T-cell (primary cell): ENCODE results near the gene DRC3. TPM values are rescaled to one million over a fixed set of nuclear protein-coding genes. Genes with fewer than 3 reads are reported as not detected.
A peak's percentile ranks its signal among the peaks of the same experiment; 100 is the strongest.

Source experiments
- ATAC-seq, 4 experiments: fragments of 200-7000 bp in 3 of 4; fragments of 150-1000 bp in 1 of 4; cut with Tn5 transposase; replicated peaks in 1 of 4; 1 replicate in 3 of 4; 2 replicates in 1 of 4; pipeline ENCODE4 v1.10.0; 2021; ENCODE audit warnings: moderate library complexity in 3 of 4, mild to moderate bottlenecking in 2 of 4, moderate number of reproducible peaks in 1 of 4
- CTCF ChIA-PET, 2 donors: fragments of 300-600 bp; sonication (Branson Sonifier 250); formaldehyde crosslinking; loops; one replicate each; lab custom pipeline; 2022; ENCODE audit warnings: antibody characterized with exemption in 2 of 2; lab: Charles Lee
- POLR2A ChIA-PET, 2 donors: fragments of 300-600 bp; sonication (Branson Sonifier 250); formaldehyde crosslinking; loops; one replicate each; lab custom pipeline; 2022; ENCODE audit warnings: antibody characterized with exemption in 2 of 2; lab: Charles Lee
- DNase-seq, 35 experiments: peaks; one replicate each; pipeline versions ENCODE4 v3.0.0 to v3.0.0-alpha.2; 2013 to 2023
- H3K27ac ChIP-seq: one replicate; pipeline ENCODE4 v1.5.1; 2013; ENCODE audit warnings: low read length
- H3K27me3 ChIP-seq, 2 experiments: replicated peaks in 1 of 2; 1 replicate in 1 of 2; 2 replicates in 1 of 2; pipeline versions ENCODE4 v1.6.1 to v1.7.0; 2013; ENCODE audit warnings: low read length in 1 of 2, mixed read lengths in 1 of 2; ENCODE audit not compliant: control insufficient read depth in 2 of 2, insufficient read depth in 2 of 2; ENCODE audit errors: extremely low read depth in 1 of 2
- H3K36me3 ChIP-seq, 2 donors: 1 replicate in 1 of 2; 2 replicates in 1 of 2; pipeline versions ENCODE4 v1.6.1 to v1.7.0; 2013; ENCODE audit warnings: low read length in 1 of 2; ENCODE audit not compliant: control insufficient read depth in 2 of 2, insufficient read depth in 1 of 2; ENCODE audit errors: extremely low read depth in 1 of 2
- H3K4me1 ChIP-seq, 2 experiments: 1 replicate in 1 of 2; 2 replicates in 1 of 2; pipeline versions ENCODE4 v1.6.1 to v1.7.0; 2013; ENCODE audit warnings: low read length in 2 of 2, mixed read lengths in 1 of 2; ENCODE audit not compliant: insufficient read depth in 2 of 2, control insufficient read depth in 1 of 2; ENCODE audit errors: extremely low read depth in 1 of 2
- H3K4me3 ChIP-seq, 2 donors: 1 replicate in 1 of 2; 2 replicates in 1 of 2; pipeline versions ENCODE4 v1.5.1 to v1.7.0; 2013; ENCODE audit warnings: mild to moderate bottlenecking in 2 of 2, low read length in 1 of 2, moderate library complexity in 1 of 2; ENCODE audit not compliant: control insufficient read depth in 1 of 2; ENCODE audit errors: extremely low read depth in 1 of 2
- H3K9me3 ChIP-seq: 2 replicates; pipeline ENCODE4 v1.7.0; 2013
- H3K27ac Mint-ChIP-seq, 2 donors: one replicate each; pipeline ENCODE4 v1.8.0; 2020 to 2021; ENCODE audit warnings: mild to moderate bottlenecking in 2 of 2, mixed read lengths in 2 of 2
- H3K27me3 Mint-ChIP-seq, 2 donors: one replicate each; pipeline ENCODE4 v1.8.0; 2021 to 2022; ENCODE audit warnings: mixed read lengths in 2 of 2
- H3K36me3 Mint-ChIP-seq: one replicate; pipeline ENCODE4 v1.8.0; 2021; ENCODE audit warnings: mixed read lengths
- H3K4me1 Mint-ChIP-seq, 3 donors: one replicate each; pipeline ENCODE4 v1.8.0; 2020 to 2022; ENCODE audit warnings: mixed read lengths in 3 of 3, mild to moderate bottlenecking in 1 of 3
- H3K4me3 Mint-ChIP-seq, 3 donors: one replicate each; pipeline ENCODE4 v1.8.0; 2020 to 2022; ENCODE audit warnings: mild to moderate bottlenecking in 3 of 3, mixed read lengths in 3 of 3, moderate library complexity in 3 of 3
- H3K9me3 Mint-ChIP-seq, 3 donors: one replicate each; pipeline ENCODE4 v1.8.0; 2020 to 2022; ENCODE audit warnings: mixed read lengths in 3 of 3
- WGBS: methylation state at CpG from one replicate; pipeline ENCODE4 v1.1.5; 2013; ENCODE audit warnings: missing lambda C conversion rate; ENCODE audit not compliant: insufficient coverage; 5-methylcytosine and 5-hydroxymethylcytosine counted together
- total RNA-seq, 35 experiments: library from RNA in 6 of 35; stranded (reverse) in 6 of 35; fragments of 120-200 nt in 1 of 35; gene quantifications; one replicate each; pipeline versions ENCODE4 v1.2.1 to v1.2.4 and lab custom pipeline; 2013 to 2026

DRC3 gene
- total RNA-seq, 5 donors from 2014 or later (not counting 1 experiment from before 2014, with no cell fraction given): 0.32 to 0.58 (median 0.53) TPM; not detected in 2

GRCh38 chr17:17976931-17977570 lies 4.4 kb downstream of the DRC3 start:
- Mint-ChIP-seq H3K27me3 (no peaks in the 10 kb centered on the region), H3K27ac (no peak overlapping the region), H3K36me3 (no peaks in the 10 kb centered on the region), H3K9me3 (no peaks in the 10 kb centered on the region), H3K4me3 (no peak overlapping the region), H3K4me1 (peaks cover 0 to 11% (median 10%) of the 10 kb centered on the region in 3 donors)
- H3K27me3 ChIP-seq: no peaks in the 10 kb centered on the region
- ChIA-PET CTCF (no interaction called here), POLR2A (no interaction called here)
- peaks cover 0 to 8% of the 10 kb centered on the region in 2 experiments for H3K4me1 ChIP-seq
- no peak for DNase-seq
- no peak overlapping the region for H3K27ac ChIP-seq
- H3K9me3 ChIP-seq: no peaks in the 10 kb centered on the region
- WGBS: 76% methylated on average over 8 of the region's 10 CpGs
- H3K4me3 ChIP-seq: no peak overlapping the region
- ATAC-seq: no peak
- H3K36me3 ChIP-seq: no peaks in the 10 kb centered on the region

- Mint-ChIP-seq H3K9me3 (no peaks in the 10 kb centered on the region), H3K27me3 (no peaks in the 10 kb centered on the region), H3K4me1 (peaks cover 0 to under 1% (median under 1%) of the 10 kb centered on the region in 3 donors), H3K4me3 (no peak overlapping the region), H3K27ac (no peak overlapping the region), H3K36me3 (no peaks in the 10 kb centered on the region)
- H3K4me3 ChIP-seq: no peak overlapping the region
- no peak overlapping the region for H3K27ac ChIP-seq
- no peaks in the 10 kb centered on the region for H3K9me3 ChIP-seq
- ChIA-PET CTCF (no interaction called here), POLR2A (no interaction called here)
- WGBS: 80% methylated on average over 12 of the region's 14 CpGs
- DNase-seq (no peak), ATAC-seq (peak in 1 of 4 experiments; percentile 31)
- no peaks in the 10 kb centered on the region for H3K4me1 ChIP-seq
- no peaks in the 10 kb centered on the region for H3K36me3 ChIP-seq
- no peaks in the 10 kb centered on the region for H3K27me3 ChIP-seq
Measured at GRCh38 chr17:17978481-17979424, 6.1 kb downstream of the DRC3 start.

- no peak overlapping the region for H3K27ac ChIP-seq
- H3K9me3 ChIP-seq: no peaks in the 10 kb centered on the region
- no peaks in the 10 kb centered on the region for H3K27me3 ChIP-seq
- CTCF ChIA-PET: no interaction called here
- H3K4me3 Mint-ChIP-seq: no peak overlapping the region
- H3K27ac Mint-ChIP-seq: no peak overlapping the region
- H3K36me3 ChIP-seq: no peaks in the 10 kb centered on the region
- H3K27me3 Mint-ChIP-seq: no peaks in the 10 kb centered on the region
- WGBS: 40% methylated on average over 1 of the region's 3 CpGs
- ATAC-seq (no peak), DNase-seq (no peak)
- H3K36me3 Mint-ChIP-seq: no peaks in the 10 kb centered on the region
- H3K4me3 ChIP-seq: no peak overlapping the region
- POLR2A ChIA-PET: no interaction called here
- H3K9me3 Mint-ChIP-seq: no peaks in the 10 kb centered on the region
- H3K4me1 Mint-ChIP-seq: no peaks in the 10 kb centered on the region
- no peaks in the 10 kb centered on the region for H3K4me1 ChIP-seq
Measured at GRCh38 chr17:17979778-17980177, 7.1 kb downstream of the DRC3 start.

- Histone ChIP-seq H3K4me3 (no peak overlapping the region), H3K27me3 (no peaks in the 10 kb centered on the region), H3K27ac (no peak overlapping the region), H3K4me1 (no peaks in the 10 kb centered on the region), H3K9me3 (no peaks in the 10 kb centered on the region), H3K36me3 (no peaks in the 10 kb centered on the region)
- 82% methylated on average over 8 of the region's 9 CpGs for WGBS
- ChIA-PET CTCF (no interaction called here), POLR2A (no interaction called here)
- ATAC-seq: no peak
- H3K27ac Mint-ChIP-seq: no peak overlapping the region
- no peak overlapping the region for H3K4me3 Mint-ChIP-seq
- H3K4me1 Mint-ChIP-seq: no peaks in the 10 kb centered on the region
- no peaks in the 10 kb centered on the region for H3K36me3 Mint-ChIP-seq
- DNase-seq: no peak
- H3K27me3 Mint-ChIP-seq: no peaks in the 10 kb centered on the region
- no peaks in the 10 kb centered on the region for H3K9me3 Mint-ChIP-seq
Measured at GRCh38 chr17:17981330-17981729, 8.7 kb downstream of the DRC3 start.

GRCh38 chr17:17982801-17983200 lies 10.1 kb downstream of the DRC3 start:
- ATAC-seq (no peak), DNase-seq (no peak)
- 100% methylated on average over 1 of the region's 9 CpGs for WGBS
- no peaks in the 10 kb centered on the region for H3K4me1 Mint-ChIP-seq
- H3K4me3 Mint-ChIP-seq: no peak overlapping the region
- no peaks in the 10 kb centered on the region for H3K4me1 ChIP-seq
- H3K36me3 ChIP-seq: no peaks in the 10 kb centered on the region
- H3K9me3 Mint-ChIP-seq: no peaks in the 10 kb centered on the region
- no peak overlapping the region for H3K27ac ChIP-seq
- POLR2A ChIA-PET: no interaction called here
- H3K4me3 ChIP-seq: no peak overlapping the region
- H3K27me3 ChIP-seq: no peaks in the 10 kb centered on the region
- H3K9me3 ChIP-seq: no peaks in the 10 kb centered on the region
- no peak overlapping the region for H3K27ac Mint-ChIP-seq
- CTCF ChIA-PET: interaction anchor here in 1 of 2 donors (0.8 kb wide), 1 partner anchor 1356 kb away, joined by 3 read pairs; no protein-coding TSS in a partner anchor
- no peaks in the 10 kb centered on the region for H3K27me3 Mint-ChIP-seq
- H3K36me3 Mint-ChIP-seq: no peaks in the 10 kb centered on the region

GRCh38 chr17:17983376-17983775 lies 10.7 kb downstream of the DRC3 start:
- DNase-seq: no peak
- Histone ChIP-seq H3K27ac (no peak overlapping the region), H3K36me3 (no peaks in the 10 kb centered on the region), H3K9me3 (no peaks in the 10 kb centered on the region), H3K4me1 (no peaks in the 10 kb centered on the region), H3K27me3 (no peaks in the 10 kb centered on the region), H3K4me3 (no peak overlapping the region)
- Mint-ChIP-seq H3K27ac (no peak overlapping the region), H3K4me3 (no peak overlapping the region), H3K36me3 (no peaks in the 10 kb centered on the region), H3K9me3 (no peaks in the 10 kb centered on the region), H3K4me1 (no peaks in the 10 kb centered on the region), H3K27me3 (no peaks in the 10 kb centered on the region)
- no peak for ATAC-seq
- 95% methylated on average over 6 of the region's 6 CpGs for WGBS
- POLR2A ChIA-PET: no interaction called here
- CTCF ChIA-PET: interaction anchor here in 1 of 2 donors (0.8 kb wide), 1 partner anchor 1357 kb away, joined by 3 read pairs; no protein-coding TSS in a partner anchor
